IMR-90 (cell line): ENCODE measurements around the gene PLSCR3. TPM values are rescaled to one million over a fixed set of nuclear protein-coding genes. Genes with fewer than 3 reads are reported as not detected.
A peak's percentile ranks its signal among the peaks of the same experiment; 100 is the strongest.

Source experiments
- ATAC-seq: fragments of 200-7000 bp; cut with Tn5 transposase; 2 replicates; pipeline ENCODE4 v1.9.1; 2020; ENCODE audit warnings: low read depth, mild to moderate bottlenecking, moderate library complexity
- BruUV-seq: library from RNA; stranded (reverse); fragments of 400-500 nt; replicated peaks from 2 replicates; lab custom pipeline; 2021; lab: Mats Ljungman, UMichigan
- CTCF ChIA-PET: fragments of 300-600 bp; formaldehyde crosslinking; extraction: SDS; loops from one replicate; lab custom pipeline; 2021; ENCODE audit warnings: antibody characterized with exemption; lab: Yijun Ruan, JAX
- POLR2A ChIA-PET: fragments of 300-600 bp; sonication (Branson Sonifier 250); formaldehyde crosslinking; loops from one replicate; lab custom pipeline; 2022; ENCODE audit warnings: antibody characterized with exemption; ENCODE audit not compliant: unreplicated experiment; lab: Charles Lee
- DNase-seq: peaks from one replicate; pipeline ENCODE4 v3.0.0; 2013
- H2AFZ ChIP-seq: replicated peaks from 2 replicates; pipeline ENCODE3; 2013; ENCODE audit warnings: low read length, mild to moderate bottlenecking; ENCODE audit not compliant: poor library complexity
- H2AK5ac ChIP-seq: 2 replicates; pipeline ENCODE4 v1.6.1; 2013; ENCODE audit warnings: low read depth, low read length, inconsistent platforms
- H2AK9ac ChIP-seq: replicated peaks from 2 replicates; pipeline ENCODE3; 2013; ENCODE audit warnings: mild to moderate bottlenecking, low read depth, low read length, moderate library complexity; ENCODE audit not compliant: poor library complexity
- H2BK120ac ChIP-seq: 2 replicates; pipeline ENCODE4 v1.6.1; 2013; ENCODE audit warnings: low read depth, low read length, inconsistent platforms
- H2BK15ac ChIP-seq: 3 replicates; pipeline ENCODE4 v1.6.1; 2013; ENCODE audit warnings: low read depth, low read length, inconsistent platforms
- H2BK20ac ChIP-seq: 2 replicates; pipeline ENCODE4 v1.6.1; 2013; ENCODE audit warnings: low read depth, mild to moderate bottlenecking, inconsistent platforms, low read length, moderate library complexity
- H2BK5ac ChIP-seq: 2 replicates; pipeline ENCODE4 v1.6.1; 2013; ENCODE audit warnings: mild to moderate bottlenecking, low read depth, low read length, inconsistent platforms; ENCODE audit not compliant: poor library complexity, severe bottlenecking
- H3K14ac ChIP-seq: replicated peaks from 2 replicates; pipeline ENCODE4 v1.6.1; 2013; ENCODE audit warnings: low read depth, low read length, inconsistent platforms
- H3K18ac ChIP-seq: 2 replicates; pipeline ENCODE4 v1.6.1; 2013; ENCODE audit warnings: low read depth, low read length, control low read depth
- H3K23ac ChIP-seq: 2 replicates; pipeline ENCODE4 v1.6.1; 2013; ENCODE audit warnings: low read depth, low read length, inconsistent platforms
- H3K27ac ChIP-seq: 2 replicates; pipeline ENCODE4 v1.5.1; 2013; ENCODE audit warnings: mild to moderate bottlenecking, control low read depth, low read length; ENCODE audit not compliant: insufficient read depth
- H3K27me3 ChIP-seq: 2 replicates; pipeline ENCODE4 v1.6.1; 2013; ENCODE audit warnings: low read length; ENCODE audit not compliant: control insufficient read depth, insufficient read depth
- H3K36me3 ChIP-seq: 2 replicates; pipeline ENCODE4 v1.6.1; 2013; ENCODE audit warnings: low read length, mixed read lengths; ENCODE audit not compliant: control insufficient read depth, insufficient read depth
- H3K4ac ChIP-seq: 2 replicates; pipeline ENCODE4 v1.6.1; 2013; ENCODE audit warnings: low read depth, low read length, inconsistent platforms
- H3K4me1 ChIP-seq: 2 replicates; pipeline ENCODE4 v1.6.1; 2013; ENCODE audit warnings: low read length, mixed read lengths; ENCODE audit not compliant: control insufficient read depth, insufficient read depth
- H3K4me2 ChIP-seq: 2 replicates; pipeline ENCODE4 v1.6.1; 2013; ENCODE audit warnings: low read depth, mild to moderate bottlenecking, control low read depth, low read length, moderate library complexity
- H3K4me3 ChIP-seq: 2 replicates; pipeline ENCODE4 v1.5.1; 2013; ENCODE audit warnings: low read depth, mild to moderate bottlenecking, control low read depth, low read length, moderate library complexity; ENCODE audit not compliant: insufficient read depth
- H3K56ac ChIP-seq: 2 replicates; pipeline ENCODE4 v1.6.1; 2013; ENCODE audit warnings: low read length, inconsistent platforms; ENCODE audit not compliant: insufficient read depth; ENCODE audit errors: extremely low read depth
- H3K79me1 ChIP-seq, 2 experiments: 2 replicates each; pipeline ENCODE4 v1.6.1; 2013; ENCODE audit warnings: low read length in 2 of 2, inconsistent platforms in 1 of 2, low read depth in 1 of 2
- H3K9ac ChIP-seq: 2 replicates; pipeline ENCODE4 v1.6.1; 2013; ENCODE audit warnings: low read depth, low read length, control low read depth
- H3K9me1 ChIP-seq: 2 replicates; pipeline ENCODE4 v1.6.1; 2013; ENCODE audit warnings: low read length, inconsistent platforms; ENCODE audit not compliant: insufficient read depth
- H3K9me3 ChIP-seq: 2 replicates; pipeline ENCODE4 v1.6.1; 2013; ENCODE audit warnings: low read length; ENCODE audit not compliant: control insufficient read depth, insufficient read depth
- H4K20me1 ChIP-seq: 2 replicates; pipeline ENCODE4 v1.6.1; 2013; ENCODE audit warnings: low read length, inconsistent platforms; ENCODE audit not compliant: insufficient read depth
- H4K5ac ChIP-seq: 2 replicates; pipeline ENCODE4 v1.6.1; 2013; ENCODE audit warnings: mild to moderate bottlenecking, low read depth, low read length, control low read depth
- H4K8ac ChIP-seq, 2 experiments: 2 replicates each; pipeline ENCODE4 v1.6.1; 2013; ENCODE audit warnings: low read depth in 2 of 2, low read length in 2 of 2, control low read depth in 1 of 2, inconsistent platforms in 1 of 2
- H4K91ac ChIP-seq: 2 replicates; pipeline ENCODE4 v1.6.1; 2013; ENCODE audit warnings: low read depth, low read length, inconsistent platforms; ENCODE audit not compliant: insufficient read depth
- BHLHE40 ChIP-seq: fragments of 150-350 bp; IDR thresholded peaks from 2 replicates; pipeline ENCODE4 v1.6.1; 2016; ENCODE audit warnings: mild to moderate bottlenecking, low read depth, low read length
- CEBPB ChIP-seq: IDR thresholded peaks from 2 replicates; pipeline ENCODE4 v1.6.1; 2012; ENCODE audit warnings: low read depth, low read length, improper control_type of control experiment
- CHD1 ChIP-seq: IDR thresholded peaks from 2 replicates; pipeline ENCODE4 v1.6.1; 2012; ENCODE audit warnings: low read depth, low read length, improper control_type of control experiment
- CTCF ChIP-seq: conservative IDR thresholded peaks from 2 replicates; pipeline ENCODE4 v1.5.1; 2012; ENCODE audit warnings: mild to moderate bottlenecking, low read depth, low read length, improper control_type of control experiment
- ELK1 ChIP-seq: fragments of 150-350 bp; IDR thresholded peaks from 2 replicates; pipeline ENCODE4 v1.6.1; 2016; ENCODE audit warnings: low read depth, mild to moderate bottlenecking, low read length, moderate library complexity, borderline replicate concordance
- MAZ ChIP-seq: IDR thresholded peaks from 2 replicates; pipeline ENCODE4 v1.6.1; 2012; ENCODE audit warnings: low read depth, mild to moderate bottlenecking, low read length, improper control_type of control experiment, moderate library complexity, borderline replicate concordance
- MXI1 ChIP-seq: IDR thresholded peaks from 2 replicates; pipeline ENCODE4 v1.6.1; 2012; ENCODE audit warnings: low read depth, mild to moderate bottlenecking, low read length, moderate library complexity, borderline replicate concordance
- NFE2L2 ChIP-seq: fragments of 150-350 bp; IDR thresholded peaks from 2 replicates; pipeline ENCODE4 v1.6.1; 2016; ENCODE audit warnings: low read depth, mild to moderate bottlenecking, low read length
- POLR2A ChIP-seq: IDR thresholded peaks from 2 replicates; pipeline ENCODE4 v1.6.1; 2012; ENCODE audit warnings: mild to moderate bottlenecking, low read depth, low read length
- RAD21 ChIP-seq: IDR thresholded peaks from 2 replicates; pipeline ENCODE4 v1.6.1; 2012; ENCODE audit warnings: low read length, improper control_type of control experiment
- RCOR1 ChIP-seq: IDR thresholded peaks from 2 replicates; pipeline ENCODE4 v1.6.1; 2012; ENCODE audit warnings: mild to moderate bottlenecking, low read length, improper control_type of control experiment; ENCODE audit not compliant: insufficient replicate concordance
- RFX5 ChIP-seq: IDR thresholded peaks from 2 replicates; pipeline ENCODE4 v1.8.0; 2012; ENCODE audit warnings: low read depth, mild to moderate bottlenecking, low read length, moderate library complexity
- SMC3 ChIP-seq: fragments of 150-350 bp; IDR thresholded peaks from 2 replicates; pipeline ENCODE4 v1.6.1; 2016; ENCODE audit warnings: low read depth, mild to moderate bottlenecking, antibody characterized with exemption, low read length, moderate library complexity
- USF2 ChIP-seq: fragments of 150-350 bp; IDR thresholded peaks from 2 replicates; pipeline ENCODE4 v1.6.1; 2017; ENCODE audit warnings: mild to moderate bottlenecking, antibody characterized with exemption, low read length, low read depth
- WGBS, 2 experiments: methylation state at CpG; one replicate each; pipeline versions ENCODE4 v1.1.5 to v1.1.7; 2013; ENCODE audit warnings: missing lambda C conversion rate in 2 of 2; ENCODE audit not compliant: insufficient read length in 1 of 2; ENCODE audit errors: extremely low coverage in 2 of 2; 5-methylcytosine and 5-hydroxymethylcytosine counted together
- dilution Hi-C: fragments of 300-500 bp; cut with HindIII; formaldehyde crosslinking; loops from one replicate; pipeline ENCODE4 v1.14.3; 2018; ENCODE audit warnings: low sequenced_read_pairs; ENCODE audit not compliant: unreplicated experiment
- in situ Hi-C: fragments of 300-500 bp; cut with MboI; formaldehyde crosslinking; loops from 3 replicates; pipeline ENCODE4 v1.14.3; 2019; ENCODE audit warnings: low sequenced_read_pairs, inconsistent platforms, mixed read lengths
- intact Hi-C: fragments of 100-400 bp; cut with micrococcal nuclease; formaldehyde crosslinking; loops from 2 replicates; pipeline ENCODE4 v1.10.0; 2022
- polyA plus RNA-seq, 3 experiments: library from polyadenylated mRNA; depleted of rRNA; stranded (reverse); fragments of >200 nt; gene quantifications; 2 replicates each; pipeline ENCODE4 v1.2.3, GENCODE V29; 2012; ENCODE audit warnings: low replicate concordance in 1 of 3
- total RNA-seq: library from RNA; depleted of rRNA; stranded (reverse); fragments of >200 nt; gene quantifications from 2 replicates; pipeline ENCODE4 v1.2.3, GENCODE V29; 2012

The PLSCR3 gene
- total and polyA plus RNA-seq, 2 of the 4 experiments (the other 2 are of a cell fraction): 6.1 to 116 TPM

- Histone ChIP-seq H3K9me3 (no peaks in the 10 kb centered on the region), H3K4me2 (peak overlapping the region; percentile 95), H3K27me3 (no peaks in the 10 kb centered on the region), H3K36me3 (no peaks in the 10 kb centered on the region), H3K18ac (0 out of 2 replicates have a peak overlapping the region, but pooled peaks have one; percentile 45), H2BK20ac (no peak overlapping the region), H3K9me1 (no peaks in the 10 kb centered on the region), H4K91ac (peak overlapping the region; percentile 71), H2AK5ac (peak overlapping the region; percentile 82), H4K8ac (peak overlapping the region; percentile 63 to 89), H3K4me1 (peaks cover 9% of the 10 kb centered on the region), H2AK9ac (peak overlapping the region; percentile 97), H3K9ac (peak overlapping the region; percentile 84), H3K56ac (peak overlapping the region; percentile 64; the same call in 1 of the 2 replicates), H4K20me1 (peaks cover 7% of the 10 kb centered on the region), H3K14ac (peak overlapping the region; percentile 94), H2AFZ (peak overlapping the region; percentile 100), H2BK15ac (no peak overlapping the region), H3K23ac (peak overlapping the region; percentile 91), H3K4me3 (peak overlapping the region; percentile 64), H3K4ac (peak overlapping the region; percentile 86), H2BK120ac (peak overlapping the region; percentile 55; the same call in 1 of the 2 replicates), H3K27ac (peak overlapping the region; percentile 75), H4K5ac (peak overlapping the region; percentile 50; the same call in 1 of the 2 replicates), H3K79me1 (peaks cover 11 to 51% of the 10 kb centered on the region in 2 experiments), H2BK5ac (peak overlapping the region; percentile 61)
- DNase-seq (no peak), ATAC-seq (no peak)
- ChIA-PET CTCF (interaction anchor here (0.8 kb wide), 1 partner anchor 33 kb away, joined by 4 read pairs; the partner anchor contains the start of gene TMEM102), POLR2A (interaction anchor here (0.6 to 1.7 kb wide), 4 partner anchors 9 to 198 kb away, joined by 3 to 6 read pairs (median 4); partner anchors contain the start of gene PLSCR3)
- TF ChIP-seq USF2 (no peak), BHLHE40 (no peak), CTCF (no peak), MXI1 (no peak), CHD1 (no peak), NFE2L2 (no peak), POLR2A (no peak), RFX5 (no peak), RAD21 (no peak), CEBPB (no peak), MAZ (no peak), RCOR1 (no peak), SMC3 (no peak), ELK1 (no peak)
- BruUV-seq: TSS peak; percentile 84
- 43% methylated on average over 1 of the region's 16 CpGs; no CpG with 5 or more reads in 1 of the 2 experiments for WGBS, 2 experiments
- dilution Hi-C loops: no loop called here
- intact Hi-C loops: no loop called here
- in situ Hi-C loops: no loop called here
Measured at GRCh38 chr17:7403043-7403726, 8.9 kb upstream of the PLSCR3 start.
